Measurements from ENCODE around the gene CYTH4. TPM values are rescaled to one million over a fixed set of nuclear protein-coding genes. Genes with fewer than 3 reads are reported as not detected.
A peak's percentile ranks its signal among the peaks of the same experiment; 100 is the strongest.

The CYTH4 gene
- total and polyA plus RNA-seq, 7 experiments from 2014 or later, result 49.5 to 227 (median 135) TPM

GRCh38 chr22:37310075-37310606 lies 27.8 kb downstream of the CYTH4 start:
- Histone ChIP-seq H3K27me3 (ENCODE audit: control insufficient read depth in 2 of 2, insufficient read depth in 2 of 2, low read length in 2 of 2) (no peaks in the 10 kb centered on the region), H3K36me3 (ENCODE audit: control insufficient read depth in 2 of 3, insufficient read depth in 3 of 3, low read length in 3 of 3) (peaks cover 4 to 64% (median 6%) of the 10 kb centered on the region in 3 experiments), H3K4me1 (ENCODE audit: control insufficient read depth in 2 of 2, insufficient read depth in 2 of 2, low read length in 2 of 2) (peaks cover 66 to 74% of the 10 kb centered on the region in 2 donors), H3K27ac (ENCODE audit: low read depth, low read length) (peak overlapping the region; percentile 84), H3K9me3 (ENCODE audit: control insufficient read depth in 2 of 3, low read length in 3 of 3) (no peaks in the 10 kb centered on the region), H3K4me3 (ENCODE audit: low read length) (peak overlapping the region; percentile 34)
- H3K27me3 Mint-ChIP-seq, result no peaks in the 10 kb centered on the region
- DNase-seq, result no peak
- peaks cover 0 to 68% (median 10%) of the 10 kb centered on the region in 5 donors for H3K36me3 Mint-ChIP-seq
- H3K4me3 Mint-ChIP-seq, result peak overlapping the region; percentile 38 to 94 (median 84)
- peaks cover 66 to 87% (median 83%) of the 10 kb centered on the region in 7 donors for H3K4me1 Mint-ChIP-seq
- intact Hi-C loops (cut with micrococcal nuclease), result no loop called here
- ChIA-PET POLR2A (interaction anchor here (0.6 to 8.9 kb wide), 20 partner anchors 9 to 176 kb away, joined by 3 to 70 read pairs (median 5); partner anchors contain the start of genes CYTH4, MFNG and RAC2), CTCF (interaction anchor here (0.6 to 2.9 kb wide), 12 partner anchors 10 to 297 kb away, joined by 3 to 34 read pairs (median 5); partner anchors contain the start of genes CYTH4 and RAC2)
- ATAC-seq, result no peak
- H3K27ac Mint-ChIP-seq, result peak overlapping the region; percentile 89 to 100 (median 97)
- H3K9me3 Mint-ChIP-seq, result peaks cover 0 to 3% (median 0%) of the 10 kb centered on the region in 11 donors

- Mint-ChIP-seq H3K36me3 (peaks cover 0 to 60% (median 10%) of the 10 kb centered on the region in 5 donors), H3K27me3 (no peaks in the 10 kb centered on the region), H3K9me3 (peaks cover 0 to 3% (median 0%) of the 10 kb centered on the region in 11 donors), H3K4me1 (peaks cover 62 to 85% (median 82%) of the 10 kb centered on the region in 7 donors), H3K27ac (peak overlapping the region; percentile 45 to 100 (median 96)), H3K4me3 (peak overlapping the region in 3 of 10 donors; percentile 13 to 85 (median 38))
- ATAC-seq, result peak; percentile 47
- ChIA-PET CTCF (interaction anchor here (0.8 to 2.9 kb wide), 9 partner anchors 11 to 256 kb away, joined by 3 to 34 read pairs (median 5); partner anchors contain the start of gene RAC2), POLR2A (interaction anchor here (0.6 to 8.9 kb wide), 12 partner anchors 10 to 88 kb away, joined by 3 to 70 read pairs (median 6); partner anchors contain the start of genes CYTH4 and RAC2)
- Histone ChIP-seq H3K4me3 (ENCODE audit: low read length) (no peak overlapping the region), H3K9me3 (ENCODE audit: control insufficient read depth in 2 of 3, low read length in 3 of 3) (no peaks in the 10 kb centered on the region), H3K27me3 (ENCODE audit: control insufficient read depth in 2 of 2, insufficient read depth in 2 of 2, low read length in 2 of 2) (no peaks in the 10 kb centered on the region), H3K4me1 (ENCODE audit: control insufficient read depth in 2 of 2, insufficient read depth in 2 of 2, low read length in 2 of 2) (peaks cover 62 to 73% of the 10 kb centered on the region in 2 donors), H3K36me3 (ENCODE audit: control insufficient read depth in 2 of 3, insufficient read depth in 3 of 3, low read length in 3 of 3) (peaks cover 4 to 57% (median 6%) of the 10 kb centered on the region in 3 experiments), H3K27ac (ENCODE audit: low read depth, low read length) (peak overlapping the region; percentile 84)
- no peak for DNase-seq
- intact Hi-C loops (cut with micrococcal nuclease), result no loop called here
Observed at GRCh38 chr22:37310815-37311595, 28.7 kb downstream of the CYTH4 start.

- Histone ChIP-seq H3K9me3 (ENCODE audit: control insufficient read depth in 2 of 3, low read length in 3 of 3) (no peaks in the 10 kb centered on the region), H3K27ac (ENCODE audit: low read depth, low read length) (peak overlapping the region; percentile 48), H3K4me1 (ENCODE audit: control insufficient read depth in 2 of 2, insufficient read depth in 2 of 2, low read length in 2 of 2) (peaks cover 57 to 73% of the 10 kb centered on the region in 2 donors), H3K27me3 (ENCODE audit: control insufficient read depth in 2 of 2, insufficient read depth in 2 of 2, low read length in 2 of 2) (no peaks in the 10 kb centered on the region), H3K36me3 (ENCODE audit: control insufficient read depth in 2 of 3, insufficient read depth in 3 of 3, low read length in 3 of 3) (peaks cover 4 to 53% (median 6%) of the 10 kb centered on the region in 3 experiments), H3K4me3 (ENCODE audit: low read length) (no peak overlapping the region)
- intact Hi-C loops (cut with micrococcal nuclease), result no loop called here
- H3K4me1 Mint-ChIP-seq, result peaks cover 58 to 85% (median 83%) of the 10 kb centered on the region in 7 donors
- ATAC-seq (no peak), DNase-seq (no peak)
- peaks cover 0 to 3% (median 0%) of the 10 kb centered on the region in 11 donors for H3K9me3 Mint-ChIP-seq
- peaks cover 0 to 55% (median 10%) of the 10 kb centered on the region in 5 donors for H3K36me3 Mint-ChIP-seq
- peak overlapping the region in 7 of 9 donors; percentile 33 to 97 (median 73) for H3K27ac Mint-ChIP-seq
- POLR2A ChIA-PET, result interaction anchor here (1.0 to 8.9 kb wide), 7 partner anchors 11 to 69 kb away, joined by 3 to 70 read pairs (median 6); partner anchors contain the start of genes CYTH4 and RAC2
- H3K27me3 Mint-ChIP-seq, result no peaks in the 10 kb centered on the region
- CTCF ChIA-PET, result interaction anchor here (2.9 kb wide), 1 partner anchor 44 kb away, joined by 34 read pairs; no protein-coding TSS in a partner anchor
- no peak overlapping the region for H3K4me3 Mint-ChIP-seq
Observed at GRCh38 chr22:37311761-37312312, 29.5 kb downstream of the CYTH4 start.

GRCh38 chr22:37312549-37313183 lies 30.4 kb downstream of the CYTH4 start:
- peaks cover 0 to 51% (median 10%) of the 10 kb centered on the region in 5 donors for H3K36me3 Mint-ChIP-seq
- Histone ChIP-seq H3K4me1 (ENCODE audit: control insufficient read depth in 2 of 2, insufficient read depth in 2 of 2, low read length in 2 of 2) (peaks cover 53 to 68% of the 10 kb centered on the region in 2 donors), H3K4me3 (ENCODE audit: low read length) (no peak overlapping the region), H3K36me3 (ENCODE audit: control insufficient read depth in 2 of 3, insufficient read depth in 3 of 3, low read length in 3 of 3) (peaks cover 4 to 53% (median 6%) of the 10 kb centered on the region in 3 experiments), H3K27me3 (ENCODE audit: control insufficient read depth in 2 of 2, insufficient read depth in 2 of 2, low read length in 2 of 2) (no peaks in the 10 kb centered on the region), H3K27ac (ENCODE audit: low read depth, low read length) (peak overlapping the region; percentile 48), H3K9me3 (ENCODE audit: control insufficient read depth in 2 of 3, low read length in 3 of 3) (no peaks in the 10 kb centered on the region)
- H3K9me3 Mint-ChIP-seq, result peaks cover 0 to 1% (median 0%) of the 10 kb centered on the region in 11 donors
- H3K27ac Mint-ChIP-seq, result peak overlapping the region in 8 of 9 donors; percentile 47 to 96 (median 70)
- DNase-seq (no peak), ATAC-seq (no peak)
- H3K27me3 Mint-ChIP-seq, result peaks cover 0 to 1% (median 0%) of the 10 kb centered on the region in 5 donors
- H3K4me1 Mint-ChIP-seq, result peaks cover 52 to 83% (median 79%) of the 10 kb centered on the region in 7 donors
- no peak overlapping the region for H3K4me3 Mint-ChIP-seq
- intact Hi-C loops (cut with micrococcal nuclease), result no loop called here
- CTCF ChIA-PET, result interaction anchor here (0.8 to 1.2 kb wide), 2 partner anchors 52 to 74 kb away, joined by 4 to 5 read pairs; no protein-coding TSS in a partner anchor
- POLR2A ChIA-PET, result interaction anchor here (1.0 to 8.9 kb wide), 7 partner anchors 12 to 70 kb away, joined by 3 to 70 read pairs (median 6); partner anchors contain the start of genes CYTH4 and RAC2

- intact Hi-C loops (cut with micrococcal nuclease), result loop anchor here in 1 of 2 donors (2.0 kb wide), 1 partner anchor 47 kb away; no protein-coding TSS in a partner anchor
- H3K27me3 ChIP-seq (ENCODE audit: control insufficient read depth in 2 of 2, insufficient read depth in 2 of 2, low read length in 2 of 2), result no peaks in the 10 kb centered on the region
- POLR2A ChIA-PET, result interaction anchor here (0.6 to 8.9 kb wide), 11 partner anchors 13 to 118 kb away, joined by 3 to 70 read pairs (median 3); partner anchors contain the start of genes CYTH4 and RAC2
- peaks cover 0 to 41% (median 6%) of the 10 kb centered on the region in 5 donors for H3K36me3 Mint-ChIP-seq
- peak overlapping the region; percentile 73 to 94 (median 85) for H3K27ac Mint-ChIP-seq
- H3K27me3 Mint-ChIP-seq, result peaks cover 0 to 3% (median 0%) of the 10 kb centered on the region in 5 donors
- H3K9me3 ChIP-seq (ENCODE audit: control insufficient read depth in 2 of 3, low read length in 3 of 3), result no peaks in the 10 kb centered on the region
- H3K4me3 ChIP-seq (ENCODE audit: low read length), result no peak overlapping the region
- peaks cover 43 to 58% of the 10 kb centered on the region in 2 donors for H3K4me1 ChIP-seq (ENCODE audit: control insufficient read depth in 2 of 2, insufficient read depth in 2 of 2, low read length in 2 of 2)
- DNase-seq (no peak), ATAC-seq (no peak)
- H3K4me1 Mint-ChIP-seq, result peaks cover 42 to 73% (median 70%) of the 10 kb centered on the region in 7 donors
- H3K27ac ChIP-seq (ENCODE audit: low read depth, low read length), result peak overlapping the region; percentile 47
- H3K36me3 ChIP-seq (ENCODE audit: control insufficient read depth in 2 of 3, insufficient read depth in 3 of 3, low read length in 3 of 3), result peaks cover 4 to 53% (median 6%) of the 10 kb centered on the region in 3 experiments
- CTCF ChIA-PET, result interaction anchor here (0.7 to 1.8 kb wide), 8 partner anchors 9 to 179 kb away, joined by 3 to 8 read pairs (median 4); no protein-coding TSS in a partner anchor
- H3K4me3 Mint-ChIP-seq, result peak overlapping the region in 4 of 10 donors; percentile 36 to 59 (median 46)
- no peaks in the 10 kb centered on the region for H3K9me3 Mint-ChIP-seq
Observed at GRCh38 chr22:37313376-37314314, 31.3 kb downstream of the CYTH4 start.

Measured in naive thymus-derived CD4-positive, alpha-beta T cell (primary cell).